ENCODE data around the gene TSR3. TPM values are rescaled to one million over a fixed set of nuclear protein-coding genes. Genes with fewer than 3 reads are reported as not detected.
"Not testable (repeated sequence)": the region's sequence is repeated elsewhere in the genome, so short reads cannot be mapped to it uniquely, and the experiment has no call there.

The TSR3 gene
- total and polyA plus RNA-seq, 12 donors = 41.5 to 83.4 (median 56.0) TPM

GRCh38 chr16:1330260-1330914 lies 21.3 kb downstream of the TSR3 start:
- 64 to 74% methylated on average over 17 of the region's 17 CpGs for WGBS, 2 donors
- DNase-seq (no peak), ATAC-seq (no peak)
- no peak overlapping the region for H3K4me3 ChIP-seq
- TF ChIP-seq CTCF (IDR thresholded peaks at IDR 0.05) = peak; percentile 5 to 46 (median 26)
- peaks cover 0 to 6% (median 0%) of the 10 kb centered on the region in 11 donors for H3K9me3 ChIP-seq
- peaks cover 11 to 45% (median 34%) of the 10 kb centered on the region in 9 donors for H3K4me1 ChIP-seq
- H3K27ac ChIP-seq = peak overlapping the region in 1 of 10 donors; percentile 89
- intact Hi-C loops (cut with DNase I) = no loop called here
- peaks cover 0 to 15% (median under 1%) of the 10 kb centered on the region in 9 donors for H3K36me3 ChIP-seq
- H3K27me3 ChIP-seq = peaks cover 16 to 54% (median 34%) of the 10 kb centered on the region in 7 donors

- H3K27ac ChIP-seq; ATAC-seq; H3K9me3 ChIP-seq; intact Hi-C loops (cut with DNase I); DNase-seq; H3K4me3 ChIP-seq: not testable (repeated sequence)
- peaks cover 0 to 30% (median 13%) of the 10 kb centered on the region in 9 donors for H3K36me3 ChIP-seq
- peaks cover 6 to 39% (median 26%) of the 10 kb centered on the region in 9 donors for H3K4me1 ChIP-seq
- H3K27me3 ChIP-seq = peaks cover 4 to 40% (median 20%) of the 10 kb centered on the region in 7 donors
- 93 to 94% methylated on average over 10 of the region's 10 CpGs for WGBS, 2 donors
Observed at GRCh38 chr16:1328961-1329360, 22.7 kb downstream of the TSR3 start.

- intact Hi-C loops (cut with DNase I); DNase-seq; H3K9me3 ChIP-seq; ATAC-seq; H3K27ac ChIP-seq; H3K4me3 ChIP-seq: not testable (repeated sequence)
- WGBS, 2 donors = 89 to 92% methylated on average over 20 of the region's 20 CpGs
- peaks cover 0 to 38% (median 20%) of the 10 kb centered on the region in 9 donors for H3K36me3 ChIP-seq
- peaks cover 0 to 32% (median 13%) of the 10 kb centered on the region in 7 donors for H3K27me3 ChIP-seq
- H3K4me1 ChIP-seq = peaks cover 0 to 34% (median 21%) of the 10 kb centered on the region in 9 donors
Observed at GRCh38 chr16:1328136-1328535, 23.5 kb downstream of the TSR3 start.

GRCh38 chr16:1327619-1327947 lies 24.1 kb downstream of the TSR3 start:
- ATAC-seq (no peak), DNase-seq (no peak)
- Histone ChIP-seq H3K4me1 (peaks cover 0 to 29% (median 16%) of the 10 kb centered on the region in 9 donors), H3K27ac (peak overlapping the region in 1 of 10 donors; percentile 27), H3K4me3 (no peak overlapping the region), H3K36me3 (peaks cover 0 to 43% (median 20%) of the 10 kb centered on the region in 9 donors), H3K27me3 (peaks cover 0 to 26% (median 9%) of the 10 kb centered on the region in 7 donors), H3K9me3 (peaks cover 0 to 6% (median 0%) of the 10 kb centered on the region in 11 donors)
- intact Hi-C loops (cut with DNase I) = no loop called here
- 64 to 70% methylated on average over 5 of the region's 5 CpGs for WGBS, 2 donors
- no peak for TF ChIP-seq CTCF (IDR thresholded peaks at IDR 0.05)

- no peak for DNase-seq
- Histone ChIP-seq H3K4me3 (no peak overlapping the region), H3K27ac (peak overlapping the region in 2 of 10 donors; percentile 5 to 27), H3K36me3 (peaks cover 0 to 48% (median 20%) of the 10 kb centered on the region in 9 donors), H3K27me3 (peaks cover 0 to 21% (median 8%) of the 10 kb centered on the region in 7 donors), H3K4me1 (peaks cover 0 to 26% (median 11%) of the 10 kb centered on the region in 9 donors), H3K9me3 (peaks cover 0 to 6% (median 0%) of the 10 kb centered on the region in 11 donors)
- ATAC-seq = peak in 1 of 8 donors; percentile 4
- WGBS, 2 donors = 67 to 68% methylated on average over 17 of the region's 17 CpGs
- no peak for TF ChIP-seq CTCF (IDR thresholded peaks at IDR 0.05)
- intact Hi-C loops (cut with DNase I) = no loop called here
Observed at GRCh38 chr16:1326946-1327618, 24.6 kb downstream of the TSR3 start.

Data from heart right ventricle (tissue), 16 donors.